WTC11 (cell line): Measurements from ENCODE around the gene CRY2. TPM values are rescaled to one million over a fixed set of nuclear protein-coding genes. Genes with fewer than 3 reads are reported as not detected.

Experiments
- ATAC-seq: fragments of 200-7000 bp; cut with Tn5 transposase; 2 replicates; pipeline ENCODE4 v1.10.0; 2021; ENCODE audit warnings: mild to moderate bottlenecking, moderate library complexity
- CTCF ChIA-PET: fragments of 300-600 bp; sonication (Branson Sonifier 250); formaldehyde crosslinking; loops from one replicate; lab custom pipeline; 2021; ENCODE audit warnings: antibody characterized with exemption; lab: Charles Lee
- POLR2A ChIA-PET: fragments of 350-600 bp; sonication (Branson Sonifier 250); formaldehyde crosslinking; loops from one replicate; lab custom pipeline; 2021; ENCODE audit warnings: antibody characterized with exemption; lab: Charles Lee
- DNase-seq: peaks from one replicate; pipeline ENCODE4 v3.0.0; 2021; ENCODE audit warnings: low spot score
- H3K27ac Mint-ChIP-seq: 2 replicates; pipeline ENCODE4 v1.8.0; 2021; ENCODE audit warnings: mixed read lengths
- H3K27me3 Mint-ChIP-seq: 2 replicates; pipeline ENCODE4 v1.8.0; 2021; ENCODE audit warnings: low read depth, mild to moderate bottlenecking, moderate library complexity, mixed read lengths
- H3K36me3 Mint-ChIP-seq: 2 replicates; pipeline ENCODE4 v1.8.0; 2021; ENCODE audit warnings: mixed read lengths
- H3K4me1 Mint-ChIP-seq: 2 replicates; pipeline ENCODE4 v1.8.0; 2022; ENCODE audit warnings: mixed read lengths
- H3K4me3 Mint-ChIP-seq: 2 replicates; pipeline ENCODE4 v1.8.0; 2021; ENCODE audit warnings: mild to moderate bottlenecking, moderate library complexity, mixed read lengths
- H3K9me3 Mint-ChIP-seq: 2 replicates; pipeline ENCODE4 v1.8.0; 2021; ENCODE audit warnings: mixed read lengths
- CBFB ChIP-seq: sonication (generic); formaldehyde crosslinking; IDR thresholded peaks from 2 replicates; pipeline ENCODE4 v1.8.1; 2022; ENCODE audit warnings: mild to moderate bottlenecking, low read depth, missing genetic modification reagents
- ELF4 ChIP-seq: sonication (generic); formaldehyde crosslinking; IDR thresholded peaks from 2 replicates; pipeline ENCODE4 v1.8.1; 2022; ENCODE audit warnings: low read depth, mild to moderate bottlenecking, moderate library complexity, missing genetic modification reagents
- EMX1 ChIP-seq: fragments of 250-450 bp; sonication (Bioruptor Pico); IDR thresholded peaks from 2 replicates; pipeline ENCODE4 v1.8.0; 2021; ENCODE audit warnings: mild to moderate bottlenecking
- FOXK1 ChIP-seq: sonication (generic); formaldehyde crosslinking; IDR thresholded peaks from 2 replicates; pipeline ENCODE4 v1.8.0; 2022; ENCODE audit warnings: mild to moderate bottlenecking, moderate library complexity, missing genetic modification reagents
- KAT7 ChIP-seq: sonication (generic); formaldehyde crosslinking; IDR thresholded peaks from 2 replicates; pipeline ENCODE4 v1.8.1; 2023; ENCODE audit warnings: missing genetic modification reagents, mild to moderate bottlenecking, borderline replicate concordance
- MYBL2 ChIP-seq: sonication (generic); formaldehyde crosslinking; IDR thresholded peaks from 2 replicates; pipeline ENCODE4 v1.8.1; 2023; ENCODE audit warnings: mild to moderate bottlenecking, moderate library complexity, missing genetic modification reagents
- NFATC4 ChIP-seq: fragments of 250-450 bp; sonication (Bioruptor Pico); IDR thresholded peaks from 2 replicates; pipeline ENCODE4 v1.9.0; 2021; ENCODE audit warnings: mild to moderate bottlenecking
- NFYB ChIP-seq: sonication (generic); formaldehyde crosslinking; conservative IDR thresholded peaks from 2 replicates; pipeline ENCODE4 v1.8.0; 2022; ENCODE audit warnings: low read depth, missing genetic modification reagents
- NR2C2 ChIP-seq: sonication (generic); formaldehyde crosslinking; IDR thresholded peaks from 2 replicates; pipeline ENCODE4 v1.8.0; 2022; ENCODE audit warnings: mild to moderate bottlenecking, missing genetic modification reagents
- PRRX2 ChIP-seq: fragments of 250-450 bp; sonication (Bioruptor Pico); IDR thresholded peaks from 2 replicates; pipeline ENCODE4 v1.8.0; 2021; ENCODE audit warnings: mild to moderate bottlenecking
- SMAD4 ChIP-seq: sonication (generic); formaldehyde crosslinking; IDR thresholded peaks from 2 replicates; pipeline ENCODE4 v1.8.0; 2022; ENCODE audit warnings: mild to moderate bottlenecking, missing genetic modification reagents
- SP1 ChIP-seq: sonication (generic); formaldehyde crosslinking; conservative IDR thresholded peaks from 2 replicates; pipeline ENCODE4 v1.8.1; 2022; ENCODE audit warnings: missing genetic modification reagents
- TEAD1 ChIP-seq: sonication (generic); formaldehyde crosslinking; IDR thresholded peaks from 2 replicates; pipeline ENCODE4 v1.8.0; 2022; ENCODE audit warnings: mild to moderate bottlenecking, missing genetic modification reagents
- ZNF121 ChIP-seq: sonication (generic); formaldehyde crosslinking; IDR thresholded peaks from 2 replicates; pipeline ENCODE4 v1.8.0; 2023; ENCODE audit warnings: missing genetic modification reagents
- ZNF396 ChIP-seq: fragments of 250-450 bp; sonication (Bioruptor Pico); IDR thresholded peaks from 2 replicates; pipeline ENCODE4 v1.8.0; 2021; ENCODE audit warnings: mild to moderate bottlenecking, moderate library complexity, borderline replicate concordance
- ZNF423 ChIP-seq: fragments of 250-450 bp; sonication (Bioruptor Pico); IDR thresholded peaks from 2 replicates; pipeline ENCODE4 v2.1.2; 2022; ENCODE audit warnings: mild to moderate bottlenecking, moderate library complexity
- total RNA-seq: library from RNA; stranded (reverse); gene quantifications from 3 replicates; pipeline ENCODE4 v1.2.3, GENCODE V29; 2021
- TF ChIP-seq, protein P1 (sequence below): sonication (generic); formaldehyde crosslinking; IDR thresholded peaks from 2 replicates; pipeline ENCODE4 v1.8.1; 2022; ENCODE audit warnings: low read depth, mild to moderate bottlenecking, moderate library complexity, missing genetic modification reagents, borderline replicate concordance
- TF ChIP-seq, protein P2 (sequence below): fragments of 250-450 bp; sonication (Bioruptor Pico); IDR thresholded peaks from 2 replicates; pipeline ENCODE4 v1.9.0; 2021; ENCODE audit warnings: moderate library complexity, mild to moderate bottlenecking, inconsistent platforms, borderline replicate concordance
- TF ChIP-seq, protein P3 (sequence below): sonication (generic); formaldehyde crosslinking; IDR thresholded peaks from 2 replicates; pipeline ENCODE4 v1.8.0; 2022; ENCODE audit warnings: missing genetic modification reagents
- TF ChIP-seq, protein P4 (sequence below): sonication (generic); formaldehyde crosslinking; IDR thresholded peaks from 2 replicates; pipeline ENCODE4 v1.8.1; 2023; ENCODE audit warnings: mild to moderate bottlenecking, missing genetic modification reagents, borderline replicate concordance
- TF ChIP-seq, protein P5 (sequence below): sonication (generic); formaldehyde crosslinking; IDR thresholded peaks from 2 replicates; pipeline ENCODE4 v1.8.0; 2023; ENCODE audit warnings: missing genetic modification reagents

The CRY2 gene
- total RNA-seq, 1 experiment from 2014 or later, result 18.3 TPM

DNA sequence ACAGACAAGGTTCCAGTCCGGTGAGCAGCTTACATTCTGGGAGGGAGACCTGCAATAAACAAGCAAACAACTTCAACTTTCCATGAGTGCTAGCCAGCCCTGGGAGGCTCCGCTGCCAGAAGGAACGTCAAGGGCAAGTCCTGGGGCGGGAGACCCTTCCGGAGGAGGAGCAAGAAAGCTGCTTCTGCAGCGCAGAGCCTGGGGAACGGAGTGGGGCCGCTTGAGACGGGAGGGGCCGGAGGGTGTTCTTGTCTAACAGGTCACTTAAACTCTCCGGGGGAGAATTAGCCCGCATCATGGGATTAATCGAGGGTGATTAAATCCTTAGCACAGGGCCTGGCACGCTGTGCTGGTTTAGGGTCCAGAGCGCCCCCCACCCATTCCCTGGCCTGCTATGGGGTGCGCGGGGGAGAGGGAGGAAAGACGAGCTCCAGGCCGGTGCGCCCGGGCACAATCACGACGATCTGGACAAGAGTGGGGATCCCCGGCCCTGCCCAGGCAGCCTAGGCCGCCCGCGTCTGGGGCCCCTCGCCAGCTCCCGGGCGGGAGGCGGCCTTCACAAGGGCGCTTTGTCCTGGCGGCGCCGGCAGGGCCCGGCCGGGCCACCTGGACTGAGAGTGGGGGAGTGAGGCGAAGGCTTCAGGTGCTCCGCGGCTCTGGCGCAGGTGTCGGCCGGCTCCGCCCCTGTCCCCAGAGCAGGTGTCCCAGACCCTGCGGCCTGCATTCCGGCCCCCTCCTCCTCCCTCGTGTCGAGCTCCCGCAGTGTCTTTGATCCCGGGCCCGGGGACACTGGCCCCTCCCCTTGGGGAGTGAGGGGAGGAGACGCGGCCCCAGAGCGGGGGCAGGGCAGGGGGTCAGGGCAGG is 74.5 kb downstream of the CRY2 start (continued):
- TF ChIP-seq FOXK1, result peak; percentile 78; the same call in 1 of the 2 replicates
- TF ChIP-seq, protein P1, sequence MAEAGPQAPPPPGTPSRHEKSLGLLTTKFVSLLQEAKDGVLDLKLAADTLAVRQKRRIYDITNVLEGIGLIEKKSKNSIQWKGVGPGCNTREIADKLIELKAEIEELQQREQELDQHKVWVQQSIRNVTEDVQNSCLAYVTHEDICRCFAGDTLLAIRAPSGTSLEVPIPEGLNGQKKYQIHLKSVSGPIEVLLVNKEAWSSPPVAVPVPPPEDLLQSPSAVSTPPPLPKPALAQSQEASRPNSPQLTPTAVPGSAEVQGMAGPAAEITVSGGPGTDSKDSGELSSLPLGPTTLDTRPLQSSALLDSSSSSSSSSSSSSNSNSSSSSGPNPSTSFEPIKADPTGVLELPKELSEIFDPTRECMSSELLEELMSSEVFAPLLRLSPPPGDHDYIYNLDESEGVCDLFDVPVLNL (CRISPR knock-in tag), result no peak
- TF ChIP-seq, protein P2, sequence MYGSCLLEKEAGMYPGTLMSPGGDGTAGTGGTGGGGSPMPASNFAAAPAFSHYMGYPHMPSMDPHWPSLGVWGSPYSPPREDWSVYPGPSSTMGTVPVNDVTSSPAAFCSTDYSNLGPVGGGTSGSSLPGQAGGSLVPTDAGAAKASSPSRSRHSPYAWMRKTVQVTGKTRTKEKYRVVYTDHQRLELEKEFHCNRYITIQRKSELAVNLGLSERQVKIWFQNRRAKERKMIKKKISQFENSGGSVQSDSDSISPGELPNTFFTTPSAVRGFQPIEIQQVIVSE (CRISPR knock-in tag), result no peak
- 0 out of 2 replicates have a peak, but pooled peaks have one; percentile 67 for TF ChIP-seq MYBL2
- no peak for TF ChIP-seq NFYB (CRISPR knock-in tag)
- TF ChIP-seq, protein P3, sequence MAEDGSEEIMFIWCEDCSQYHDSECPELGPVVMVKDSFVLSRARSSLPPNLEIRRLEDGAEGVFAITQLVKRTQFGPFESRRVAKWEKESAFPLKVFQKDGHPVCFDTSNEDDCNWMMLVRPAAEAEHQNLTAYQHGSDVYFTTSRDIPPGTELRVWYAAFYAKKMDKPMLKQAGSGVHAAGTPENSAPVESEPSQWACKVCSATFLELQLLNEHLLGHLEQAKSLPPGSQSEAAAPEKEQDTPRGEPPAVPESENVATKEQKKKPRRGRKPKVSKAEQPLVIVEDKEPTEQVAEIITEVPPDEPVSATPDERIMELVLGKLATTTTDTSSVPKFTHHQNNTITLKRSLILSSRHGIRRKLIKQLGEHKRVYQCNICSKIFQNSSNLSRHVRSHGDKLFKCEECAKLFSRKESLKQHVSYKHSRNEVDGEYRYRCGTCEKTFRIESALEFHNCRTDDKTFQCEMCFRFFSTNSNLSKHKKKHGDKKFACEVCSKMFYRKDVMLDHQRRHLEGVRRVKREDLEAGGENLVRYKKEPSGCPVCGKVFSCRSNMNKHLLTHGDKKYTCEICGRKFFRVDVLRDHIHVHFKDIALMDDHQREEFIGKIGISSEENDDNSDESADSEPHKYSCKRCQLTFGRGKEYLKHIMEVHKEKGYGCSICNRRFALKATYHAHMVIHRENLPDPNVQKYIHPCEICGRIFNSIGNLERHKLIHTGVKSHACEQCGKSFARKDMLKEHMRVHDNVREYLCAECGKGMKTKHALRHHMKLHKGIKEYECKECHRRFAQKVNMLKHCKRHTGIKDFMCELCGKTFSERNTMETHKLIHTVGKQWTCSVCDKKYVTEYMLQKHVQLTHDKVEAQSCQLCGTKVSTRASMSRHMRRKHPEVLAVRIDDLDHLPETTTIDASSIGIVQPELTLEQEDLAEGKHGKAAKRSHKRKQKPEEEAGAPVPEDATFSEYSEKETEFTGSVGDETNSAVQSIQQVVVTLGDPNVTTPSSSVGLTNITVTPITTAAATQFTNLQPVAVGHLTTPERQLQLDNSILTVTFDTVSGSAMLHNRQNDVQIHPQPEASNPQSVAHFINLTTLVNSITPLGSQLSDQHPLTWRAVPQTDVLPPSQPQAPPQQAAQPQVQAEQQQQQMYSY (CRISPR knock-in tag), result no peak
- no peak for TF ChIP-seq SMAD4 (CRISPR knock-in tag)
- TF ChIP-seq ZNF396 (CRISPR knock-in tag), result no peak
- no peak for TF ChIP-seq ELF4 (CRISPR knock-in tag)
- TF ChIP-seq NR2C2 (CRISPR knock-in tag), result no peak
- no peak for TF ChIP-seq CBFB (CRISPR knock-in tag)

DNA sequence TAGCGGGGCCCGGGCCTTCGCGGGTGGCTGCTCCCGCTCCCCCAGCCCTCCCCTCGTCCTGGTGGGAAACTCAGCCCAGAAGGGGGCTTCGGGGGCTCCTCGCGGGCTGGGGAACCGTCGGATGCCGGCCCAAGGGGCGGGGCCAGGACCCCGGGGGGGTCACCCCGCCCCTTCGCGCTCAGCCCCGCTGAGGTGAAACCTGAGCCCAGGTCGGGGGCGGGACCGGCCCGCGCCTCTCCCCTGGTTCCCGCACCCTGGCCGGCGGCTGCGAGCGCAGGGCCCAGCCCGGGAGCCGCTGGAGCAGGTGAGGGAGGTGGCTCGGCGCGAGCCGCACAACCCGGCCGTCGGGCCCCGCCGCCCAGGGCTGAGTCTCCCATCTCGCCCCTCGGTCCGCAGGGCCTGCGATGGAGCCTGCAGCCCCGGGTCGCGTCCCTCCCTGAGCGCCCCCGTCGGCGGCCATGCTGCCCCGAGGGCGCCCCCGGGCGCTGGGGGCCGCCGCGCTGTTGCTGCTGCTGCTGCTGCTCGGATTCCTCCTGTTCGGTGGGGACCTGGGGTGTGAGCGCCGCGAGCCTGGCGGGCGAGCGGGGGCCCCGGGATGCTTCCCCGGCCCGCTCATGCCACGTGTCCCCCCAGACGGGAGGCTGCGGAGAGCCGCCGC is 75.3 kb downstream of the CRY2 start, which contains the start of gene LARGE2:
Gene LARGE2 (plus strand): TSS at position 232 of the 658 bp plus-strand sequence. CDS start 227 bp downstream, at position 459.
- ATAC-seq (peak; percentile 36), DNase-seq (no peak)
- Mint-ChIP-seq H3K36me3 (peaks cover 17% of the 10 kb centered on the region), H3K4me1 (peaks cover 36% of the 10 kb centered on the region), H3K9me3 (no peaks in the 10 kb centered on the region), H3K27ac (peak within 1 kb of the TSS; percentile 99), H3K4me3 (peak within 1 kb of the TSS; percentile 92), H3K27me3 (peaks cover 2% of the 10 kb centered on the region; the same call in 1 of the 2 replicates)
- POLR2A ChIA-PET, result interaction anchor here (0.5 to 1.8 kb wide), 21 partner anchors 8 to 373 kb away, joined by 3 to 12 read pairs (median 4); partner anchors contain the start of gene CRY2
- TF ChIP-seq TEAD1, result peak; percentile 17; the same call in 1 of the 2 replicates
- 0 out of 2 replicates have a peak, but pooled peaks have one; percentile 15 for TF ChIP-seq MYBL2
- no peak for TF ChIP-seq PRRX2 (CRISPR knock-in tag)
- TF ChIP-seq, protein P4, sequence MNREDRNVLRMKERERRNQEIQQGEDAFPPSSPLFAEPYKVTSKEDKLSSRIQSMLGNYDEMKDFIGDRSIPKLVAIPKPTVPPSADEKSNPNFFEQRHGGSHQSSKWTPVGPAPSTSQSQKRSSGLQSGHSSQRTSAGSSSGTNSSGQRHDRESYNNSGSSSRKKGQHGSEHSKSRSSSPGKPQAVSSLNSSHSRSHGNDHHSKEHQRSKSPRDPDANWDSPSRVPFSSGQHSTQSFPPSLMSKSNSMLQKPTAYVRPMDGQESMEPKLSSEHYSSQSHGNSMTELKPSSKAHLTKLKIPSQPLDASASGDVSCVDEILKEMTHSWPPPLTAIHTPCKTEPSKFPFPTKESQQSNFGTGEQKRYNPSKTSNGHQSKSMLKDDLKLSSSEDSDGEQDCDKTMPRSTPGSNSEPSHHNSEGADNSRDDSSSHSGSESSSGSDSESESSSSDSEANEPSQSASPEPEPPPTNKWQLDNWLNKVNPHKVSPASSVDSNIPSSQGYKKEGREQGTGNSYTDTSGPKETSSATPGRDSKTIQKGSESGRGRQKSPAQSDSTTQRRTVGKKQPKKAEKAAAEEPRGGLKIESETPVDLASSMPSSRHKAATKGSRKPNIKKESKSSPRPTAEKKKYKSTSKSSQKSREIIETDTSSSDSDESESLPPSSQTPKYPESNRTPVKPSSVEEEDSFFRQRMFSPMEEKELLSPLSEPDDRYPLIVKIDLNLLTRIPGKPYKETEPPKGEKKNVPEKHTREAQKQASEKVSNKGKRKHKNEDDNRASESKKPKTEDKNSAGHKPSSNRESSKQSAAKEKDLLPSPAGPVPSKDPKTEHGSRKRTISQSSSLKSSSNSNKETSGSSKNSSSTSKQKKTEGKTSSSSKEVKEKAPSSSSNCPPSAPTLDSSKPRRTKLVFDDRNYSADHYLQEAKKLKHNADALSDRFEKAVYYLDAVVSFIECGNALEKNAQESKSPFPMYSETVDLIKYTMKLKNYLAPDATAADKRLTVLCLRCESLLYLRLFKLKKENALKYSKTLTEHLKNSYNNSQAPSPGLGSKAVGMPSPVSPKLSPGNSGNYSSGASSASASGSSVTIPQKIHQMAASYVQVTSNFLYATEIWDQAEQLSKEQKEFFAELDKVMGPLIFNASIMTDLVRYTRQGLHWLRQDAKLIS (CRISPR knock-in tag), result 0 out of 2 replicates have a peak, but pooled peaks have one; percentile 13
- TF ChIP-seq SP1 (CRISPR knock-in tag), result peak; percentile 78
- no peak for TF ChIP-seq NFATC4 (CRISPR knock-in tag)
- TF ChIP-seq, protein P5, sequence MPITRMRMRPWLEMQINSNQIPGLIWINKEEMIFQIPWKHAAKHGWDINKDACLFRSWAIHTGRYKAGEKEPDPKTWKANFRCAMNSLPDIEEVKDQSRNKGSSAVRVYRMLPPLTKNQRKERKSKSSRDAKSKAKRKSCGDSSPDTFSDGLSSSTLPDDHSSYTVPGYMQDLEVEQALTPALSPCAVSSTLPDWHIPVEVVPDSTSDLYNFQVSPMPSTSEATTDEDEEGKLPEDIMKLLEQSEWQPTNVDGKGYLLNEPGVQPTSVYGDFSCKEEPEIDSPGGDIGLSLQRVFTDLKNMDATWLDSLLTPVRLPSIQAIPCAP, result no peak
- TF ChIP-seq KAT7, result no peak
- no peak for TF ChIP-seq EMX1 (CRISPR knock-in tag)
- TF ChIP-seq ZNF121 (CRISPR knock-in tag), result no peak
- TF ChIP-seq ZNF423 (CRISPR knock-in tag), result peak; percentile 3; the same call in 1 of the 2 replicates
- CTCF ChIA-PET, result interaction anchor here (0.8 to 4.0 kb wide), 15 partner anchors 25 to 470 kb away, joined by 3 to 33 read pairs (median 4); no protein-coding TSS in a partner anchor
